CD14-positive monocyte (primary cell): ENCODE measurements around the gene MICAL1. TPM values are rescaled to one million over a fixed set of nuclear protein-coding genes. Genes with fewer than 3 reads are reported as not detected.

ENCODE experiments used
- DNase-seq, 3 donors: peaks; one replicate each; pipeline ENCODE4 v3.0.0-alpha.2; 2011 to 2022
- H2AFZ ChIP-seq: 2 replicates; pipeline ENCODE4 v1.6.0; 2012; ENCODE audit warnings: mild to moderate bottlenecking, low read depth, low read length, inconsistent platforms; ENCODE audit not compliant: insufficient read depth, poor library complexity, severe bottlenecking
- H3K27ac ChIP-seq, 2 donors: 1 replicate in 1 of 2; 2 replicates in 1 of 2; pipeline ENCODE4 v1.5.1; 2012 to 2013; ENCODE audit warnings: low read length in 2 of 2, control low read depth in 1 of 2, inconsistent platforms in 1 of 2, low read depth in 1 of 2, mild to moderate bottlenecking in 1 of 2
- H3K27me3 ChIP-seq, 2 donors: one replicate each; pipeline versions ENCODE4 v1.6.0 to v1.6.1; 2011 to 2013; ENCODE audit warnings: low read length in 2 of 2; ENCODE audit not compliant: control insufficient read depth in 2 of 2, insufficient read depth in 2 of 2
- H3K36me3 ChIP-seq, 2 donors: replicated peaks in 1 of 2; 1 replicate in 1 of 2; 2 replicates in 1 of 2; pipeline versions ENCODE4 v1.5.1 to v1.6.1; 2012 to 2013; ENCODE audit warnings: low read length in 2 of 2, control low read depth in 1 of 2, inconsistent platforms in 1 of 2, mild to moderate bottlenecking in 1 of 2; ENCODE audit not compliant: insufficient read depth in 2 of 2, control insufficient read depth in 1 of 2
- H3K4me1 ChIP-seq, 2 donors: 1 replicate in 1 of 2; 2 replicates in 1 of 2; pipeline versions ENCODE4 v1.5.1 to v1.6.1; 2012 to 2013; ENCODE audit warnings: low read length in 2 of 2, control low read depth in 1 of 2, inconsistent platforms in 1 of 2, mild to moderate bottlenecking in 1 of 2, moderate library complexity in 1 of 2; ENCODE audit not compliant: insufficient read depth in 2 of 2, control insufficient read depth in 1 of 2
- H3K4me2 ChIP-seq: replicated peaks from 2 replicates; pipeline ENCODE3; 2012; ENCODE audit warnings: low read length, moderate library complexity, mild to moderate bottlenecking; ENCODE audit not compliant: poor library complexity, severe bottlenecking; ENCODE audit errors: extremely low read depth
- H3K4me3 ChIP-seq, 3 experiments: fragments of 200-600 bp in 1 of 3; sonication (generic) in 1 of 3; replicated peaks in 1 of 3; 1 replicate in 2 of 3; 2 replicates in 1 of 3; pipeline ENCODE4 v1.5.1; 2011 to 2013; ENCODE audit warnings: low read length in 3 of 3, mild to moderate bottlenecking in 3 of 3, control low read depth in 2 of 3, low read depth in 2 of 3, inconsistent platforms in 1 of 3, moderate library complexity in 1 of 3
- H3K79me2 ChIP-seq: 2 replicates; pipeline ENCODE4 v1.6.0; 2012; ENCODE audit warnings: mild to moderate bottlenecking, control low read depth, inconsistent platforms, low read length, moderate library complexity; ENCODE audit not compliant: insufficient read depth
- H3K9ac ChIP-seq: 2 replicates; pipeline ENCODE4 v1.6.0; 2017; ENCODE audit warnings: low read length, mild to moderate bottlenecking; ENCODE audit not compliant: insufficient read depth, poor library complexity, severe bottlenecking
- H3K9me3 ChIP-seq, 2 donors: replicated peaks in 1 of 2; 1 replicate in 1 of 2; 2 replicates in 1 of 2; pipeline versions ENCODE4 v1.5.1 to v1.6.1; 2012 to 2013; ENCODE audit warnings: low read length in 2 of 2, control low read depth in 1 of 2; ENCODE audit not compliant: control insufficient read depth in 1 of 2, insufficient read depth in 1 of 2
- H4K20me1 ChIP-seq: 2 replicates; pipeline ENCODE4 v1.6.0; 2012; ENCODE audit warnings: mild to moderate bottlenecking, low read length, control low read depth, moderate library complexity; ENCODE audit not compliant: insufficient read depth
- H3K27ac Mint-ChIP-seq, 7 donors: one replicate each; pipeline ENCODE4 v1.8.0; 2020; ENCODE audit warnings: mild to moderate bottlenecking in 7 of 7, mixed read lengths in 7 of 7, moderate library complexity in 6 of 7, inconsistent platforms in 2 of 7
- H3K27me3 Mint-ChIP-seq, 3 donors: one replicate each; pipeline ENCODE4 v1.8.0; 2021 to 2022; ENCODE audit warnings: low read depth in 3 of 3, mild to moderate bottlenecking in 3 of 3, mixed read lengths in 3 of 3, moderate library complexity in 3 of 3, inconsistent platforms in 1 of 3
- H3K36me3 Mint-ChIP-seq, 2 donors: one replicate each; pipeline ENCODE4 v1.8.0; 2020; ENCODE audit warnings: mixed read lengths in 2 of 2, inconsistent platforms in 1 of 2, mild to moderate bottlenecking in 1 of 2
- H3K4me1 Mint-ChIP-seq: one replicate; pipeline ENCODE4 v1.8.0; 2020; ENCODE audit warnings: mild to moderate bottlenecking, mixed read lengths
- H3K4me3 Mint-ChIP-seq, 2 donors: one replicate each; pipeline ENCODE4 v1.8.0; 2020; ENCODE audit warnings: mild to moderate bottlenecking in 2 of 2, mixed read lengths in 2 of 2, moderate library complexity in 1 of 2
- H3K9me3 Mint-ChIP-seq, 7 donors: one replicate each; pipeline ENCODE4 v1.8.0; 2020 to 2022; ENCODE audit warnings: mixed read lengths in 7 of 7, mild to moderate bottlenecking in 6 of 7, moderate library complexity in 6 of 7, inconsistent platforms in 2 of 7
- WGBS: methylation state at CpG from one replicate; pipeline ENCODE4 v1.1.5; 2013; ENCODE audit warnings: missing lambda C conversion rate; ENCODE audit not compliant: insufficient coverage; 5-methylcytosine and 5-hydroxymethylcytosine counted together
- intact Hi-C, 2 donors: fragments of 100-400 bp; cut with micrococcal nuclease; formaldehyde crosslinking; loops; one replicate each; pipeline versions ENCODE4 v1.15.0 to v1.15.1; 2023
- polyA plus RNA-seq, 3 donors: library from polyadenylated mRNA; depleted of rRNA in 1 of 3; unstranded in 2 of 3; stranded (reverse) in 1 of 3; fragments of 300-500 nt in 2 of 3; fragments of >200 nt in 1 of 3; fragmentation: Illumina TruSeq in 2 of 3; gene quantifications; 1 replicate in 2 of 3; 2 replicates in 1 of 3; pipeline ENCODE4 v1.2.3, GENCODE V29; 2012 to 2021
- TF ChIP-seq, protein P1 (sequence below): fragments of 200-600 bp; IDR thresholded peaks from one replicate; pipeline ENCODE4 v1.8.0; 2022; ENCODE audit warnings: antibody characterized with exemption, mild to moderate bottlenecking

MICAL1 gene
- polyA plus RNA-seq, 3 donors, result 7.5 to 227 (median 13.2) TPM

DNA sequence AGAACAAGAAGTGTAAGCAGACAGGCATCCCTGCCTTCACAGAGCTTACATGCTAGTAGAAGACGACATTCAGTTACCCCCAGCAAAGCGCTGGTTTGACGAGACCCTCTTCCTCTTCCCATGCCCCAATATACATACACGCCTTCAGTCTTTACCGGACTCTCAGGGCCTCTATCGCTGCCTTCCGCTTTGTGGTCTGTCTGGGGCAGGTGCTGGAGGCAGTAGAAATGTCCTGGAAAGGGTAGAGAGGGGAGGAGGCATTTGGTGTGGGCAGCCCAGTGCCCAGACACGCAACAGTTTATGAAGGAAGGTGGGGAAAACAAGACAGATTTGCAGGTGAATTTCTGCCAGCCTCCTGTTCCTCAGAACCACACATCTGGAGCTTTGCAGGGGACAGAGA lies 9.0 kb downstream of the MICAL1 start:
- Histone ChIP-seq H3K4me3 (no peak overlapping the region), H3K27me3 (no peaks in the 10 kb centered on the region), H3K79me2 (peaks cover 25% of the 10 kb centered on the region), H2AFZ (no peak overlapping the region), H3K27ac (peak overlapping the region in 1 of 2 donors; percentile 48), H3K4me1 (peaks cover 5 to 20% of the 10 kb centered on the region in 2 donors), H3K9me3 (no peaks in the 10 kb centered on the region), H3K4me2 (no peak overlapping the region), H3K9ac (no peak overlapping the region), H3K36me3 (peaks cover 65 to 89% of the 10 kb centered on the region in 2 donors), H4K20me1 (peaks cover 82% of the 10 kb centered on the region)
- Mint-ChIP-seq H3K4me3 (no peak overlapping the region), H3K36me3 (peaks cover 56 to 86% of the 10 kb centered on the region in 2 donors), H3K27me3 (peaks cover 0 to 2% (median 1%) of the 10 kb centered on the region in 3 donors), H3K4me1 (peaks cover 37% of the 10 kb centered on the region), H3K9me3 (peaks cover 0 to 2% (median 0%) of the 10 kb centered on the region in 7 donors), H3K27ac (peak overlapping the region in 5 of 7 donors; percentile 18 to 63 (median 20))
- WGBS, result 33% methylated on average over 1 of the region's 8 CpGs
- intact Hi-C loops, result no loop called here
- no peak for DNase-seq
- TF ChIP-seq, protein P1, sequence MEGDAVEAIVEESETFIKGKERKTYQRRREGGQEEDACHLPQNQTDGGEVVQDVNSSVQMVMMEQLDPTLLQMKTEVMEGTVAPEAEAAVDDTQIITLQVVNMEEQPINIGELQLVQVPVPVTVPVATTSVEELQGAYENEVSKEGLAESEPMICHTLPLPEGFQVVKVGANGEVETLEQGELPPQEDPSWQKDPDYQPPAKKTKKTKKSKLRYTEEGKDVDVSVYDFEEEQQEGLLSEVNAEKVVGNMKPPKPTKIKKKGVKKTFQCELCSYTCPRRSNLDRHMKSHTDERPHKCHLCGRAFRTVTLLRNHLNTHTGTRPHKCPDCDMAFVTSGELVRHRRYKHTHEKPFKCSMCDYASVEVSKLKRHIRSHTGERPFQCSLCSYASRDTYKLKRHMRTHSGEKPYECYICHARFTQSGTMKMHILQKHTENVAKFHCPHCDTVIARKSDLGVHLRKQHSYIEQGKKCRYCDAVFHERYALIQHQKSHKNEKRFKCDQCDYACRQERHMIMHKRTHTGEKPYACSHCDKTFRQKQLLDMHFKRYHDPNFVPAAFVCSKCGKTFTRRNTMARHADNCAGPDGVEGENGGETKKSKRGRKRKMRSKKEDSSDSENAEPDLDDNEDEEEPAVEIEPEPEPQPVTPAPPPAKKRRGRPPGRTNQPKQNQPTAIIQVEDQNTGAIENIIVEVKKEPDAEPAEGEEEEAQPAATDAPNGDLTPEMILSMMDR, result no peak

DNA sequence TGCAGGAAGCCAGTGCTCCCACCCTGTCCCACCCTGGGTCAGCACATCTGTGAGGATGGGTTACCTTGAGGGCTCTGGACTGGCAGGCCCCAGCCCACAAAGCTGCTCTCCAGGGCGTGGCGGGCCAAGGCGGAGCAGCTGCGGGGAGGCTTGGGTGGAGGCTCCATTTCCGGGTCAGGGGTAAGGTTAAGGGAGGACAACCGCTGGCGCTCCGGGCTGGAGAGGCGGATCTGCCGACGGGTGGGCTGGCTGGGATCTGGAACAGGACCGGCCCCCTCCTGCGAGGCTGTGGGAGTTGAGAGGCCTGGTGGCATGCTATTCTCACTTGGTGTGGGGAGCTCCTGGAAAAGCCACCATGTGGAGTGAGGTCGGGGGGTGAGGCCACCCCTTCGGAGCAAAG lies 9.5 kb downstream of the MICAL1 start:
- Histone ChIP-seq H3K27ac (no peak overlapping the region), H3K36me3 (peaks cover 62 to 84% of the 10 kb centered on the region in 2 donors), H3K4me2 (no peak overlapping the region), H2AFZ (no peak overlapping the region), H3K4me3 (no peak overlapping the region), H3K27me3 (no peaks in the 10 kb centered on the region), H4K20me1 (peaks cover 86% of the 10 kb centered on the region), H3K79me2 (peaks cover 22% of the 10 kb centered on the region), H3K4me1 (peaks cover 10 to 24% of the 10 kb centered on the region in 2 donors), H3K9me3 (no peaks in the 10 kb centered on the region), H3K9ac (no peak overlapping the region)
- intact Hi-C loops, result no loop called here
- Mint-ChIP-seq H3K27me3 (peaks cover 0 to 4% (median 1%) of the 10 kb centered on the region in 3 donors), H3K36me3 (peaks cover 54 to 83% of the 10 kb centered on the region in 2 donors), H3K9me3 (peaks cover 0 to 2% (median 0%) of the 10 kb centered on the region in 7 donors), H3K4me3 (no peak overlapping the region), H3K4me1 (peaks cover 42% of the 10 kb centered on the region), H3K27ac (peak overlapping the region in 4 of 7 donors; percentile 18 to 63 (median 20))
- TF ChIP-seq, protein P1, result no peak
- no peak for DNase-seq
- WGBS, result 90% methylated on average over 9 of the region's 15 CpGs
